ENCODE measurements around the gene OR2T12.

DNA sequence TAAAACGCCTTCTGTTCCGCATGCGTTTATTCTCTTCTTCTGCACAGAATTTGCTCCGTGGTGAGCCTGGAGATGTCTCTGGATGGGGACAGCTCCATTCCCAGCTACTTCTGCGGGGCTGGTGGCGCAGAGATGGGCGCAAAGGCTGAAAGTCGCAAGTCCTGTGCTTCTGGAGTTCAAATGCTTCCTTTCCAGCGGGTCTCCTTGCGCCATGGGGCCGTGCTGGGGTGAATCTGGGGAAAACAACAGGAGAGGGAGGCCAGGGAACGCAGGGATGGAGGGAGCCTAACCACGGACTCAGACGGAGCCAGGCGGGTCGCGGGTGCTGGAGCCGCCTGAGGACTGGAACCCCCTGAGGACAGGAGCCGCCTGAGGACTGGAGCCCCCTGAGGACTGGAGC lies 2.9 kb upstream of the OR2T12 start:
- TF ChIP-seq, protein P1, sequence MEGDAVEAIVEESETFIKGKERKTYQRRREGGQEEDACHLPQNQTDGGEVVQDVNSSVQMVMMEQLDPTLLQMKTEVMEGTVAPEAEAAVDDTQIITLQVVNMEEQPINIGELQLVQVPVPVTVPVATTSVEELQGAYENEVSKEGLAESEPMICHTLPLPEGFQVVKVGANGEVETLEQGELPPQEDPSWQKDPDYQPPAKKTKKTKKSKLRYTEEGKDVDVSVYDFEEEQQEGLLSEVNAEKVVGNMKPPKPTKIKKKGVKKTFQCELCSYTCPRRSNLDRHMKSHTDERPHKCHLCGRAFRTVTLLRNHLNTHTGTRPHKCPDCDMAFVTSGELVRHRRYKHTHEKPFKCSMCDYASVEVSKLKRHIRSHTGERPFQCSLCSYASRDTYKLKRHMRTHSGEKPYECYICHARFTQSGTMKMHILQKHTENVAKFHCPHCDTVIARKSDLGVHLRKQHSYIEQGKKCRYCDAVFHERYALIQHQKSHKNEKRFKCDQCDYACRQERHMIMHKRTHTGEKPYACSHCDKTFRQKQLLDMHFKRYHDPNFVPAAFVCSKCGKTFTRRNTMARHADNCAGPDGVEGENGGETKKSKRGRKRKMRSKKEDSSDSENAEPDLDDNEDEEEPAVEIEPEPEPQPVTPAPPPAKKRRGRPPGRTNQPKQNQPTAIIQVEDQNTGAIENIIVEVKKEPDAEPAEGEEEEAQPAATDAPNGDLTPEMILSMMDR (IDR thresholded peaks at IDR 0.05), result no peak
- TF ChIP-seq EP300 (IDR thresholded peaks at IDR 0.05), result no peak

Measured in sigmoid colon (tissue), 4 donors.